K562 (cell line): ENCODE data around the gene KNCN. TPM values are rescaled to one million over a fixed set of nuclear protein-coding genes. Genes with fewer than 3 reads are reported as not detected.

Experiments used
- CBFB ChIP-seq: sonication (generic); formaldehyde crosslinking; IDR thresholded peaks from 2 replicates; pipeline ENCODE4 v1.4.0; 2020; ENCODE audit warnings: mild to moderate bottlenecking, missing genetic modification reagents
- CTCF ChIP-seq, 3 experiments: IDR thresholded peaks in 2 of 3; conservative IDR thresholded peaks in 1 of 3; 2 replicates each; pipeline ENCODE4 v1.5.1; 2011 to 2012; ENCODE audit warnings: low read length in 3 of 3, mild to moderate bottlenecking in 3 of 3, control low read depth in 2 of 3, improper control_type of control experiment in 1 of 3, inconsistent platforms in 1 of 3, low read depth in 1 of 3, mixed read lengths in 1 of 3, moderate library complexity in 1 of 3; ENCODE audit not compliant: insufficient read depth in 2 of 3
- HNRNPL ChIP-seq: fragments of 200-400 bp; formaldehyde crosslinking; IDR thresholded peaks from 2 replicates; pipeline ENCODE4 v1.6.1; 2017; ENCODE audit warnings: low read depth, mild to moderate bottlenecking, low read length
- KLF13 ChIP-seq: fragments of 450-650 bp; IDR thresholded peaks from 2 replicates; pipeline ENCODE4 v1.6.1; 2016; ENCODE audit warnings: missing genetic modification characterization, low read depth, mild to moderate bottlenecking, missing compliant biosample characterization, moderate library complexity, borderline replicate concordance
- NEUROD1 ChIP-seq: fragments of 150-350 bp; IDR thresholded peaks from 2 replicates; pipeline ENCODE4 v1.6.1; 2014; ENCODE audit warnings: borderline replicate concordance, low read length, low read depth; ENCODE audit not compliant: partially characterized antibody
- SP1 ChIP-seq: sonication (generic); formaldehyde crosslinking; IDR thresholded peaks from 2 replicates; pipeline ENCODE4 v1.8.1; 2022; ENCODE audit warnings: mild to moderate bottlenecking, missing genetic modification reagents
- YBX1 ChIP-seq: fragments of 450-650 bp; IDR thresholded peaks from 2 replicates; pipeline ENCODE4 v1.7.1; 2016; ENCODE audit warnings: mild to moderate bottlenecking
- ZBTB49 ChIP-seq: sonication (generic); formaldehyde crosslinking; IDR thresholded peaks from 2 replicates; pipeline ENCODE4 v1.8.0; 2022; ENCODE audit warnings: missing genetic modification reagents, mild to moderate bottlenecking, borderline replicate concordance
- ZNF318 ChIP-seq, 2 experiments: fragments of 450-650 bp; IDR thresholded peaks; 2 replicates each; pipeline ENCODE4 v1.6.1; 2016; ENCODE audit warnings: mild to moderate bottlenecking in 2 of 2, borderline replicate concordance in 1 of 2, low read depth in 1 of 2, moderate library complexity in 1 of 2
- ZNF398 ChIP-seq: fragments of 250-450 bp; sonication (Bioruptor Pico); IDR thresholded peaks from 2 replicates; pipeline ENCODE4 v1.8.0; 2021; ENCODE audit warnings: moderate library complexity, mild to moderate bottlenecking, inconsistent platforms
- polyA plus RNA-seq, 8 experiments: library from polyadenylated mRNA; depleted of rRNA in 4 of 8; stranded (reverse) in 5 of 8; unstranded in 3 of 8; fragments of >200 nt; fragmentation: Nextera tagmentation in 2 of 8; fragmentation: Illumina TruSeq in 1 of 8; extraction: Ambion mirVana in 2 of 8; extraction: Trizol in 1 of 8; gene quantifications; 2 replicates each; pipeline versions ENCODE4 v1.2.1 to v1.2.3, GENCODE V29; 2011 to 2014; ENCODE audit warnings: inconsistent platforms in 1 of 8, missing spikeins in 1 of 8
- total RNA-seq, 7 experiments: library from RNA; depleted of rRNA in 6 of 7; stranded (reverse); fragments of >200 nt in 6 of 7; fragmentation: Illumina TruSeq in 2 of 7; extraction: Trizol in 2 of 7; gene quantifications; 2 replicates each; pipeline versions ENCODE4 v1.2.1 to v1.2.3, GENCODE V29; 2011 to 2021; ENCODE audit warnings: low replicate concordance in 1 of 7

Gene KNCN
- total and polyA plus RNA-seq, 9 of the 15 experiments (the other 6 are each of a cell fraction or from before 2014, with no cell fraction given): not detected

GRCh38 chr1:46530791-46531409 is 20.5 kb downstream of the KNCN start (continued):
- no peak for TF ChIP-seq ZBTB49 (CRISPR knock-in tag)
- no peak for TF ChIP-seq ZNF398 (CRISPR knock-in tag)
- no peak for TF ChIP-seq ZNF318 (IDR thresholded peaks at IDR 0.05; ENCODE audit: borderline replicate concordance in 1 of 2, low read depth in 1 of 2)
- 0 out of 2 replicates have a peak, but pooled peaks have one; percentile 40 for TF ChIP-seq KLF13 (tag)
- no peak for TF ChIP-seq YBX1
- no peak for TF ChIP-seq HNRNPL
- TF ChIP-seq CBFB (CRISPR knock-in tag): no peak
- TF ChIP-seq NEUROD1: no peak
- no peak for TF ChIP-seq SP1
- TF ChIP-seq CTCF (IDR thresholded peaks at IDR 0.05 in 2 of 3, conservative IDR thresholded peaks at IDR 0.05 in 1 of 3; ENCODE audit: insufficient read depth in 2 of 3, low read depth in 1 of 3, low read length in 3 of 3): peak; percentile 36 to 45 (median 44); a peak in 4 of 6 replicates
